ENCODE measurements around the gene HIVEP2.
A peak's percentile ranks its signal among the peaks of the same experiment; 100 is the strongest.

DNA sequence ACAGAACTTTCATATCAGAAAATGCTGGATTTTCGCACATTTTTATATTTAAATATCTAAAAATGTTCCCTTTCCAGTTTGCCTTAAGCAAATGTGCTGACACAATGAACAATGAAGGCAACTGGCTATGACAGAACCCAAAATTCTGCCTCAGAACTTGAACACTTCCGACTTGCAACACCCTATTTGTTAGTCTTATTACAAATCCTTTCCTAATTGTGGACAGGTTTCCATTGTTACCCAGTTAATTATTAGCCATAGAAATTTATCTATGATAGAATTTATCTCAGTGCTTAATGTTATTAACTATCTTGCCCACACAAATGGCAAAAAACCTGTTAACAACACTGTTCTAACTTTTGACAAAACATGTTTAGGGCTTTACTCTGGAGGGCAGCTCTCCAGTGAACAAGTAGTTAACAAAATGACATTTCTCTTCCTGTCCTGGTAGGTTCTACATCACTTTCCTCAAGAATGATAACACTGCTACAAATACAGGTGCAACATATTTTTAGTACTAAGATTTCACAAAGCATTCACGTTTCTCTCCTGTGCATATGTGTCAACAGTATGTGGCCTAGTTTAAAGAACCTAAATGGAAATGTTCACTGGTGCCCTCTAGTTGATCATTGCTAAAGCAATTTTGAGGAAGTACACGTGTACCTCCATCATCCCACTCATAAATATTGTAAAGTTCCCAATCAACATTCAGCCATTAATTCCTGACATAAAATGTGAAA, 58.4 kb downstream of the HIVEP2 start:
- TF ChIP-seq, protein P1, sequence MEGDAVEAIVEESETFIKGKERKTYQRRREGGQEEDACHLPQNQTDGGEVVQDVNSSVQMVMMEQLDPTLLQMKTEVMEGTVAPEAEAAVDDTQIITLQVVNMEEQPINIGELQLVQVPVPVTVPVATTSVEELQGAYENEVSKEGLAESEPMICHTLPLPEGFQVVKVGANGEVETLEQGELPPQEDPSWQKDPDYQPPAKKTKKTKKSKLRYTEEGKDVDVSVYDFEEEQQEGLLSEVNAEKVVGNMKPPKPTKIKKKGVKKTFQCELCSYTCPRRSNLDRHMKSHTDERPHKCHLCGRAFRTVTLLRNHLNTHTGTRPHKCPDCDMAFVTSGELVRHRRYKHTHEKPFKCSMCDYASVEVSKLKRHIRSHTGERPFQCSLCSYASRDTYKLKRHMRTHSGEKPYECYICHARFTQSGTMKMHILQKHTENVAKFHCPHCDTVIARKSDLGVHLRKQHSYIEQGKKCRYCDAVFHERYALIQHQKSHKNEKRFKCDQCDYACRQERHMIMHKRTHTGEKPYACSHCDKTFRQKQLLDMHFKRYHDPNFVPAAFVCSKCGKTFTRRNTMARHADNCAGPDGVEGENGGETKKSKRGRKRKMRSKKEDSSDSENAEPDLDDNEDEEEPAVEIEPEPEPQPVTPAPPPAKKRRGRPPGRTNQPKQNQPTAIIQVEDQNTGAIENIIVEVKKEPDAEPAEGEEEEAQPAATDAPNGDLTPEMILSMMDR (IDR thresholded peaks at IDR 0.05), result peak; percentile 25 to 52 (median 35)
- no peak for TF ChIP-seq POLR2A (IDR thresholded peaks at IDR 0.05)

Data from esophagus squamous epithelium (tissue), 4 donors.